Common myeloid progenitor, CD34-positive (primary cell): ENCODE results near the gene CD79A.

ENCODE experiments used
- CTCF ChIA-PET: fragments of 350-600 bp; sonication (Branson Sonifier 250); formaldehyde crosslinking; loops from one replicate; lab custom pipeline; 2021; ENCODE audit warnings: antibody characterized with exemption; lab: Charles Lee
- POLR2A ChIA-PET: fragments of 350-600 bp; sonication (Branson Sonifier 250); formaldehyde crosslinking; loops from one replicate; lab custom pipeline; 2021; ENCODE audit warnings: antibody characterized with exemption; lab: Charles Lee
- DNase-seq, 3 donors: peaks; one replicate each; pipeline versions ENCODE4 v3.0.0 to v3.0.0-alpha.2; 2013
- H3K27ac ChIP-seq, 2 experiments: 1 replicate in 1 of 2; 2 replicates in 1 of 2; pipeline ENCODE4 v1.7.0; 2013; ENCODE audit warnings: inconsistent platforms in 2 of 2, low read length in 2 of 2, mild to moderate bottlenecking in 2 of 2, low read depth in 1 of 2, moderate library complexity in 1 of 2; ENCODE audit not compliant: severe bottlenecking in 2 of 2, insufficient read depth in 1 of 2, poor library complexity in 1 of 2
- H3K27me3 ChIP-seq, 5 experiments: replicated peaks in 2 of 5; 1 replicate in 3 of 5; 2 replicates in 2 of 5; pipeline versions ENCODE4 v1.6.1 to v1.7.0; 2013; ENCODE audit warnings: low read length in 4 of 5, mild to moderate bottlenecking in 2 of 5, moderate library complexity in 2 of 5, inconsistent platforms in 1 of 5; ENCODE audit not compliant: insufficient read depth in 5 of 5, control insufficient read depth in 4 of 5
- H3K36me3 ChIP-seq, 4 experiments: 1 replicate in 2 of 4; 2 replicates in 2 of 4; pipeline versions ENCODE4 v1.6.1 to v1.7.0; 2013; ENCODE audit warnings: low read length in 3 of 4, control low read depth in 1 of 4, mild to moderate bottlenecking in 1 of 4; ENCODE audit not compliant: control insufficient read depth in 4 of 4, insufficient read depth in 4 of 4
- H3K4me1 ChIP-seq, 4 experiments: 1 replicate in 3 of 4; 2 replicates in 1 of 4; pipeline versions ENCODE4 v1.6.1 to v1.7.1; 2013; ENCODE audit warnings: low read length in 3 of 4, mild to moderate bottlenecking in 3 of 4, control low read depth in 1 of 4, inconsistent platforms in 1 of 4, moderate library complexity in 1 of 4; ENCODE audit not compliant: control insufficient read depth in 4 of 4, insufficient read depth in 4 of 4; ENCODE audit errors: control extremely low read depth in 1 of 4
- H3K4me3 ChIP-seq, 7 experiments: 1 replicate in 4 of 7; 2 replicates in 3 of 7; pipeline versions ENCODE4 v1.5.1 to v1.7.0; 2013; ENCODE audit warnings: mild to moderate bottlenecking in 7 of 7, low read length in 6 of 7, moderate library complexity in 6 of 7, inconsistent platforms in 2 of 7, low read depth in 2 of 7, control low read depth in 1 of 7; ENCODE audit not compliant: insufficient read depth in 4 of 7, control insufficient read depth in 1 of 7; ENCODE audit errors: extremely low read depth in 1 of 7
- H3K9me3 ChIP-seq, 5 experiments: 1 replicate in 4 of 5; 2 replicates in 1 of 5; pipeline versions ENCODE4 v1.6.1 to v1.7.1; 2013; ENCODE audit warnings: low read length in 4 of 5, mild to moderate bottlenecking in 2 of 5, inconsistent platforms in 1 of 5, low read depth in 1 of 5, moderate library complexity in 1 of 5; ENCODE audit not compliant: control insufficient read depth in 4 of 5, insufficient read depth in 2 of 5; ENCODE audit errors: control extremely low read depth in 1 of 5
- WGBS: methylation state at CpG from one replicate; pipeline ENCODE4 v1.1.5; 2013; ENCODE audit not compliant: insufficient coverage; 5-methylcytosine and 5-hydroxymethylcytosine counted together

CD79A gene

DNA sequence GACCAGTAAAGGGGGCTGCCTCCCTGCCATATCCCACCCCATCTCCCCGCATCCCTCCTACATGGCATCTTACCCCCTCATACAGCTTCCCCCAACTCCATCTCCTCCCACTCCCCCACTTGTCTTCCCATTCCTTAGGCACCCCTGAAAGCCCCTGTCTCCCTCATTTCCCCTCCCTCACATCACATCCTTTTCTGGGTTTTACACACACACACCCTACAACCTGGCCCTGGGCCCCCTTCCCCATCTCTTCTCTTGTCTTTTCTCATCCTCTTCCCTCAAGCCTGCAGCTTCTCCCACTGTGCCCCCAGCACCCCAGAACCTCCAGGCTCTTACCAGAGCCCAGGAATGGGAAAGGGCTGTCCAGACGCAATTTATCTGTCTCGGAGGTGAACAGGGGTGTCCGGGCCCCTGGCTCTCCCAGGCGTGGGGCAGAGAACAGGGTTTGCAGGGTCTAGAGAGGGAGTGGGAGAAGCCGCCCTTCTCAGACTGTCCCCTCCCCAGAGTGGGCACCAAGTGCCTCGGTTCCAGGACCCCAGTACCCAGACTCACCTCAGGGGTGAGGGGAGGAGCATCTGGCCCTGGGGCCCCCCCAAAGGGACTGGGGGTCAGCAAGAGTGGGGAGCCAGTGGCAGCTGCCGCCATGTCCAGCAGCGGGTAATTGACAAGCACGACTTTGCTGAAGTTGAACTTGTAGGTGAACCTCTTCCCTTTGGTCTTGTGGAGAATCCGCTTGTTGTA is 31.8 kb downstream of the CD79A start:
- Histone ChIP-seq H3K27ac (no peak overlapping the region), H3K27me3 (peaks cover 0 to 34% (median 22%) of the 10 kb centered on the region in 5 experiments), H3K4me3 (no peak overlapping the region), H3K4me1 (peaks cover 0 to 9% (median under 1%) of the 10 kb centered on the region in 4 experiments), H3K36me3 (peaks cover 3 to 41% (median 32%) of the 10 kb centered on the region in 4 experiments), H3K9me3 (no peaks in the 10 kb centered on the region)
- CTCF ChIA-PET = interaction anchor here (1.0 kb wide), 1 partner anchor 25 kb away, joined by 3 read pairs; no protein-coding TSS in a partner anchor
- POLR2A ChIA-PET = interaction anchor here (0.6 kb wide), 1 partner anchor 198 kb away, joined by 3 read pairs; no protein-coding TSS in a partner anchor
- WGBS = 79% methylated on average over 4 of the region's 11 CpGs
- no peak for DNase-seq

GRCh38 chr19:41909706-41910105 is 32.6 kb downstream of the CD79A start:
- POLR2A ChIA-PET = no interaction called here
- H3K9me3 ChIP-seq = no peaks in the 10 kb centered on the region
- DNase-seq = no peak
- peaks cover 0 to 12% (median under 1%) of the 10 kb centered on the region in 4 experiments for H3K4me1 ChIP-seq
- no peak overlapping the region for H3K27ac ChIP-seq
- H3K27me3 ChIP-seq = peaks cover 0 to 43% (median 24%) of the 10 kb centered on the region in 5 experiments
- H3K4me3 ChIP-seq = no peak overlapping the region
- H3K36me3 ChIP-seq = peaks cover 3 to 33% (median 24%) of the 10 kb centered on the region in 4 experiments
- CTCF ChIA-PET = interaction anchor here (1.1 kb wide), 1 partner anchor 14 kb away, joined by 3 read pairs; no protein-coding TSS in a partner anchor
- 87% methylated on average over 9 of the region's 13 CpGs for WGBS

GRCh38 chr19:41910240-41910991 is 33.3 kb downstream of the CD79A start:
- peaks cover 0 to 16% (median 4%) of the 10 kb centered on the region in 4 experiments for H3K4me1 ChIP-seq
- POLR2A ChIA-PET = no interaction called here

DNA sequence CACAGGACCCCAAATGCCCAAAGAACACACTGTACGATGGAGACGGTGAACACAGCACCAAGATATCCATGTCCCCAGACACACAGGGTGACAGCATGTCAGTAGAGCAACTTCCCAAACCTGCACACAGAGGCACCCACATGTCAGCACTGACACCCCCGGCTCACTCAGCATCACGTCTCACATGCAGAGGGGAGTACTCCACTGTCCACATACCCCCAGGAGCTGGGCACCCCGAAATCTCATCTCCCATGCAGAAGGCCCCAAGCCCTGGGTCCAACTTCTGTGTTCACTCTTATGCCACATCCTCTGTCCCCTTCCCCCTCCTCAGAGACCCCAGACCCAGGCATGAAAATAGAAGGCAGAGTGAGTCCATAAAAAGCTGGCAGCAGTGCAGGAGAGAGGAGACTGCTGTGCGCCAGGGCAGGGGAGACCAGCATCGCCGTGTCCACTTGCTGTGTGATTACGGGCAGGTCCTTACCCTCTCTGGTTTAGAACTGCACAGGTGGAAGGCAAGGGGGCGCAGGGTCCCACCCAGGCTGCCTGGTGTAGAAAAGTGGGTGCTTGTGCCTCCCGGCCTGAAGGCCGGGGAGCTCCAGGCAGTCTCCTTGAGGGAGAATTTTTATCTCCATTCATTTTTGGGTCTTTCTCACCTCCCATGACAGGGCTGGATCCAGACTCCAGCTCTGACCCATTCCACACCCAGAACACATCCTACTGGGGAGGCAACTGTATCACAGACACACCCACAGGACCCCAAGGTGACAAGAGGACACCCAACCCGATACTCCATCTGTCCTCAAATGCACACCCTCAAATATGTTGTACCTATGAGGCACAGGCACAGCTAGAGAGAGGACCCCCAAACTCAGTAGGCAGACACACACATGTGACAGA is 34.2 kb downstream of the CD79A start:
- DNase-seq = no peak
- Histone ChIP-seq H3K4me1 (peaks cover 0 to 17% (median 5%) of the 10 kb centered on the region in 4 experiments), H3K36me3 (peaks cover 2 to 18% (median 10%) of the 10 kb centered on the region in 4 experiments), H3K27me3 (peaks cover 0 to 58% (median 28%) of the 10 kb centered on the region in 5 experiments), H3K27ac (no peak overlapping the region), H3K9me3 (no peaks in the 10 kb centered on the region), H3K4me3 (no peak overlapping the region)
- ChIA-PET CTCF (interaction anchor here (0.6 to 2.6 kb wide), 3 partner anchors 9 to 10 kb away, joined by 3 to 8 read pairs (median 3); no protein-coding TSS in a partner anchor), POLR2A (no interaction called here)
- 82% methylated on average over 11 of the region's 13 CpGs for WGBS

More at GRCh38 chr19:41910240-41910991, 33.3 kb downstream of the CD79A start:
- peaks cover 2 to 26% (median 17%) of the 10 kb centered on the region in 4 experiments for H3K36me3 ChIP-seq
- H3K9me3 ChIP-seq = no peaks in the 10 kb centered on the region
- peaks cover 0 to 50% (median 24%) of the 10 kb centered on the region in 5 experiments for H3K27me3 ChIP-seq
- H3K27ac ChIP-seq = no peak overlapping the region
- no peak overlapping the region for H3K4me3 ChIP-seq
- WGBS = 71% methylated on average over 10 of the region's 12 CpGs
- CTCF ChIA-PET = interaction anchor here (1.1 to 2.6 kb wide), 2 partner anchors 11 to 15 kb away, joined by 3 to 8 read pairs; no protein-coding TSS in a partner anchor
- no peak for DNase-seq

GRCh38 chr19:41911889-41912731 is 35.0 kb downstream of the CD79A start:
- no peaks in the 10 kb centered on the region for H3K9me3 ChIP-seq
- no peak overlapping the region for H3K27ac ChIP-seq
- peaks cover 0 to 9% (median 4%) of the 10 kb centered on the region in 4 experiments for H3K36me3 ChIP-seq
- WGBS = 48% methylated on average over 19 of the region's 29 CpGs
- no peak overlapping the region for H3K4me3 ChIP-seq
- POLR2A ChIA-PET = no interaction called here
- peaks cover 0 to 67% (median 32%) of the 10 kb centered on the region in 5 experiments for H3K27me3 ChIP-seq
- CTCF ChIA-PET = interaction anchor here (1.2 to 2.6 kb wide), 2 partner anchors 9 to 10 kb away, joined by 3 to 8 read pairs; no protein-coding TSS in a partner anchor
- peaks cover 0 to 17% (median 5%) of the 10 kb centered on the region in 4 experiments for H3K4me1 ChIP-seq
- DNase-seq = no peak
